Breast epithelium (tissue), 4 donors: ENCODE data around the gene TCP11L2. TPM values are rescaled to one million over a fixed set of nuclear protein-coding genes. Genes with fewer than 3 reads are reported as not detected.
A peak's percentile ranks its signal among the peaks of the same experiment; 100 is the strongest.

Source experiments
- DNase-seq, 2 donors: peaks; one replicate each; pipeline ENCODE4 v3.0.0-alpha.2; 2019; ENCODE audit warnings: low spot score in 2 of 2
- H3K27ac ChIP-seq, 2 donors: fragments of 200-600 bp; sonication (generic) in 1 of 2; one replicate each; pipeline ENCODE4 v1.5.1; 2016 to 2019; ENCODE audit warnings: mild to moderate bottlenecking in 1 of 2
- H3K27me3 ChIP-seq, 2 donors: fragments of 200-600 bp; sonication (generic) in 1 of 2; one replicate each; pipeline versions ENCODE4 v1.5.1 to v1.6.0; 2017 to 2019; ENCODE audit warnings: control low read depth in 1 of 2, mild to moderate bottlenecking in 1 of 2
- H3K36me3 ChIP-seq: fragments of 200-600 bp; one replicate; pipeline ENCODE4 v1.5.1; 2019
- H3K4me1 ChIP-seq, 2 donors: fragments of 200-600 bp; sonication (generic); one replicate each; pipeline ENCODE4 v1.5.1; 2016 to 2019; ENCODE audit warnings: control low read depth in 1 of 2
- H3K4me3 ChIP-seq, 3 donors: fragments of 200-600 bp; sonication (generic); 1 replicate in 2 of 3; 2 replicates in 1 of 3; pipeline ENCODE4 v1.5.1; 2016 to 2019; ENCODE audit warnings: mild to moderate bottlenecking in 3 of 3, moderate library complexity in 2 of 3
- H3K9me3 ChIP-seq, 2 donors: fragments of 200-600 bp; sonication (generic) in 1 of 2; one replicate each; pipeline ENCODE4 v1.5.1; 2016 to 2019; ENCODE audit warnings: control low read depth in 1 of 2
- CTCF ChIP-seq, 3 donors: fragments of 450-650 bp; IDR thresholded peaks; one replicate each; pipeline ENCODE4 v1.5.1; 2016 to 2017; ENCODE audit warnings: antibody characterized with exemption in 3 of 3, mild to moderate bottlenecking in 3 of 3, moderate library complexity in 3 of 3
- POLR2A ChIP-seq: fragments of 450-650 bp; IDR thresholded peaks from one replicate; pipeline ENCODE4 v1.6.1; 2016; ENCODE audit warnings: antibody characterized with exemption, mild to moderate bottlenecking, moderate library complexity
- POLR2AphosphoS5 ChIP-seq, 3 donors: sonication (generic); formaldehyde crosslinking; IDR thresholded peaks; one replicate each; pipeline ENCODE4 v1.6.1; 2017; ENCODE audit warnings: antibody characterized with exemption in 3 of 3
- intact Hi-C: fragments of 100-400 bp; cut with DNase I; formaldehyde crosslinking; loops from one replicate; pipeline ENCODE4 v1.15.1; 2023; ENCODE audit warnings: low total_unique reads
- total RNA-seq, 3 donors: library from RNA; depleted of rRNA; stranded (reverse); fragments of >200 nt; gene quantifications; one replicate each; pipeline ENCODE4 v1.1.0, GENCODE V29; 2016

TCP11L2 gene
- total RNA-seq, 3 donors from 2014 or later: 31.2 to 53.7 (median 35.4) TPM

GRCh38 chr12:106275458-106275857, 27.1 kb upstream of the TCP11L2 start:
- TF ChIP-seq POLR2AphosphoS5 (IDR thresholded peaks at IDR 0.05) (no peak), POLR2A (no peak)
- Histone ChIP-seq H3K27me3 (no peaks in the 10 kb centered on the region), H3K9me3 (no peaks in the 10 kb centered on the region), H3K4me1 (no peaks in the 10 kb centered on the region), H3K27ac (peak overlapping the region in 1 of 2 donors; percentile 6), H3K36me3 (no peaks in the 10 kb centered on the region), H3K4me3 (no peak overlapping the region)
- intact Hi-C loops: loop anchor here (5.0 kb wide), 1 partner anchor 1197 kb away; no protein-coding TSS in a partner anchor
- DNase-seq: no peak

- DNase-seq: no peak
- TF ChIP-seq POLR2AphosphoS5 (IDR thresholded peaks at IDR 0.05) (no peak), POLR2A (no peak), CTCF (IDR thresholded peaks at IDR 0.05) (no peak)
- H3K4me1 ChIP-seq: no peaks in the 10 kb centered on the region
- no peaks in the 10 kb centered on the region for H3K27me3 ChIP-seq
- intact Hi-C loops: loop anchor here (5.0 kb wide), 1 partner anchor 1196 kb away; no protein-coding TSS in a partner anchor
- H3K36me3 ChIP-seq: no peaks in the 10 kb centered on the region
- H3K9me3 ChIP-seq: no peaks in the 10 kb centered on the region
- no peak overlapping the region for H3K4me3 ChIP-seq
- H3K27ac ChIP-seq: no peak overlapping the region
Measured at GRCh38 chr12:106276032-106276740, 26.3 kb upstream of the TCP11L2 start.

GRCh38 chr12:106280106-106280505, 22.4 kb upstream of the TCP11L2 start:
- Histone ChIP-seq H3K4me3 (no peak overlapping the region), H3K36me3 (no peaks in the 10 kb centered on the region), H3K4me1 (no peaks in the 10 kb centered on the region), H3K9me3 (no peaks in the 10 kb centered on the region), H3K27ac (no peak overlapping the region), H3K27me3 (no peaks in the 10 kb centered on the region)
- intact Hi-C loops: no loop called here
- no peak for DNase-seq
- TF ChIP-seq CTCF (IDR thresholded peaks at IDR 0.05) (no peak), POLR2A (no peak), POLR2AphosphoS5 (IDR thresholded peaks at IDR 0.05) (no peak)

- H3K4me3 ChIP-seq: no peak overlapping the region
- no peaks in the 10 kb centered on the region for H3K4me1 ChIP-seq
- H3K27ac ChIP-seq: no peak overlapping the region
- H3K36me3 ChIP-seq: no peaks in the 10 kb centered on the region
- no peak for DNase-seq
- no peak for TF ChIP-seq POLR2AphosphoS5 (IDR thresholded peaks at IDR 0.05)
- no peaks in the 10 kb centered on the region for H3K9me3 ChIP-seq
- intact Hi-C loops: no loop called here
- no peaks in the 10 kb centered on the region for H3K27me3 ChIP-seq
Measured at GRCh38 chr12:106281056-106281782, 21.3 kb upstream of the TCP11L2 start.

GRCh38 chr12:106281804-106282203, 20.7 kb upstream of the TCP11L2 start:
- intact Hi-C loops: no loop called here
- Histone ChIP-seq H3K9me3 (no peaks in the 10 kb centered on the region), H3K4me1 (no peaks in the 10 kb centered on the region), H3K27me3 (no peaks in the 10 kb centered on the region), H3K27ac (no peak overlapping the region), H3K36me3 (no peaks in the 10 kb centered on the region), H3K4me3 (no peak overlapping the region)
- TF ChIP-seq POLR2A (no peak), CTCF (IDR thresholded peaks at IDR 0.05) (no peak), POLR2AphosphoS5 (IDR thresholded peaks at IDR 0.05) (no peak)
- DNase-seq: no peak

GRCh38 chr12:106282457-106283097, 20.0 kb upstream of the TCP11L2 start:
- Histone ChIP-seq H3K4me3 (no peak overlapping the region), H3K36me3 (no peaks in the 10 kb centered on the region), H3K27ac (no peak overlapping the region), H3K4me1 (no peaks in the 10 kb centered on the region), H3K9me3 (no peaks in the 10 kb centered on the region), H3K27me3 (no peaks in the 10 kb centered on the region)
- intact Hi-C loops: no loop called here
- TF ChIP-seq CTCF (IDR thresholded peaks at IDR 0.05) (peak; percentile 69 to 71 (median 71)), POLR2A (no peak)
- no peak for DNase-seq
